ES-I3 (cell line): Measurements from ENCODE around the gene WDFY2.

Experiments used
- H3K36me3 ChIP-seq: 2 replicates; pipeline ENCODE4 v1.6.1; 2013; ENCODE audit warnings: mild to moderate bottlenecking, low read length, control low read depth, moderate library complexity; ENCODE audit not compliant: insufficient read depth
- H3K4me1 ChIP-seq: 2 replicates; pipeline ENCODE4 v1.6.1; 2013; ENCODE audit warnings: mild to moderate bottlenecking, control low read depth, low read length; ENCODE audit not compliant: insufficient read depth
- H3K9ac ChIP-seq: 2 replicates; pipeline ENCODE4 v1.6.1; 2013; ENCODE audit warnings: low read depth, mild to moderate bottlenecking, low read length, moderate library complexity
- H3K9me3 ChIP-seq: 2 replicates; pipeline ENCODE4 v1.6.1; 2013; ENCODE audit warnings: mild to moderate bottlenecking, low read length, moderate library complexity; ENCODE audit not compliant: control insufficient read depth, insufficient read depth

WDFY2 gene

DNA sequence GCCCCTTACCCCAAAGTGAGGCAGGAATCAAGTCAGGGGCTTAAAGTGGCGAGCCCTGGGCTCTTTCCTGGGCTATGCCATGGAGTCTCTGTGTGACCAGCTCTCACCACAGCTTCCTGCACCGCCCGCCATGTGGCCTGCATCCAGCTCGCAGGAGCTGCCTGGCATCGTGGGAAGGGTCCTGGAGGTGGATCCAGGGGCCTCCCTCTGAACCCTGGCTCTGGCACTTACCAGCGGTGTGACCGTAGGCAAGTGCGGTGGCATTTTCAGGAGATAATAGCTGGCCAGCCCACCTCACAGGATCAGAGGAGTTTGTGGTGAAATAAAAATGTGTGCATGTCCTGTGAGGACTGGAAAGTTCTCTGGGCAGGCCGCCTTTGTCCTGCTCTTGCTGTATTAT is 193.7 kb downstream of the WDFY2 start:
- Histone ChIP-seq H3K4me1 (peaks cover 6% of the 10 kb centered on the region; the same call in 1 of the 2 replicates), H3K9me3 (no peaks in the 10 kb centered on the region), H3K36me3 (no peaks in the 10 kb centered on the region), H3K9ac (no peak overlapping the region)

DNA sequence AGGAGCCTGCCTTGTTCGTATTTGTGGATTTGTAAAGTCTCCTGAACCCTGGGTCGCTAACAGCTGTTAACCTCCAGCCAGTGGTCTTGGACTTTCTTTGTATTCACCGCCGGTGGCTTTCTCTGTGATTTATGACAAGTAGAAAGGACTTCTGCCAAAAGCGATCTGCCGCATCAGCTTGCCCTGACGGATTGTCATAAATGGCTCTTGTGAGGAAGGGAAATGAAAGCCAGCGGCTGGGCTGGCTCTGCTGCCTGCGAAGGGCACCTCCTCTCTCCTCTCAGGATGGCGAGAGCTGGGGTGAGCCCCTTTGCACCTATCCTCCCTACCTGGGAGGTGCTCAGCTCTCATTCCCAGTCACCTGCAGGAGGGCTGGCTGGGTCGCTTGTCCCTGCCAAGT is 194.1 kb downstream of the WDFY2 start:
- H3K9me3 ChIP-seq, result no peaks in the 10 kb centered on the region
- no peak overlapping the region for H3K9ac ChIP-seq
- peaks cover 6% of the 10 kb centered on the region; the same call in 1 of the 2 replicates for H3K4me1 ChIP-seq
- H3K36me3 ChIP-seq, result no peaks in the 10 kb centered on the region

DNA sequence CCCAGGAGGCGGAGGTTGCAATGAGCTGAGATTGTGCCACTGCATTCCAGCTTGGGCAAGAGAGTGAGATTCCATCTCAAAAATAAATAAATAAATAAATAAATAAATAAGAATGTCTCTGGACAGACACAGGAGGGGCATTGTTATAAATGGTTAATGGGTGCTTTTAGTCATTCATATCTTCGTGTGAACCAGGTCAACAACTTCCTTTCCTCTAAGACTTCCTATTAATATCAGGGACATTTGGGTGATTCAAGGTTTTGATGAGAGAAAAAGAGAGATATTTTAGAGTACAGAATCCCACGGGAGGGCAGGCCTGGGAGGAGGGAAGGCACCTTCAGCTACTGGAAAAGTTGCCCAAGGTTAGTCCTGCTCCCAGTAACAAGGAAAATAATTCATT is 195.8 kb downstream of the WDFY2 start:
- Histone ChIP-seq H3K36me3 (no peaks in the 10 kb centered on the region), H3K4me1 (peaks cover 6% of the 10 kb centered on the region; the same call in 1 of the 2 replicates), H3K9me3 (no peaks in the 10 kb centered on the region), H3K9ac (no peak overlapping the region)

DNA sequence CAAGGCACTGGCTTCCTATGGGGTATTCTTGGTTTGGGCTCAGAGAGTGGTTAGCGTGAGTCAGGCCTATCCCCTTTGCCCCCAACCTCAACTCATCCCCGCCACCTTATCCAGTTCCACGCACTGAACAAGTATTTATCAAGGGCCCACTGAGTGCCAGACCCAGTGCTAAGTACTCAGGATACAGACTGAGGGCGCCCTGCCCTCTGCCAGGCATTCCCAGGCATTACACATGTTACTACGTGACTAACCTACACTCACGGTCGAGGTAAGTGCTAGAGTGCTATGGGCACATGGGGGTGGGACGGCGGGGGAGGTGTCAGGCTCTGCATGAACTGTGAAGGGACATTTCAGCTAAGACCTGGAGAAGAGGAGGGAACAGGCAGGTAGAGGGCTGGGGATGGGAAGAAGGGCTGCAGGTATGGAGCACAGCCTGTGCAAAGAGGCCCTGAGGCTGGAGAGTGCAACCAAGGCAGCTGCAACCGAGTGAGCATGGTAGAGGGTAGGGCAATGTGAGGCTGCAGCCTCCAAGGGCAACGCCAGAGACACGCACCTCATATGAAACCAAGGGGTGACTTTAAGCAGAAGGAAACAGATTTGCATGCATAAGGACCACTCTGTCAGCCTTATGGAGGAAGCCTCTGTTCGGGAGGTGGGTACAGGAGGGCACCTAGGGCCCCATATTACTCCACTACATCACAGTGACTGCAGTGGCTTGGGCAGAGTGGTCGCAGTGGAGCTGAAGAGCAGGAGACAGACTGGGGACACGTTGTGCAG is 197.2 kb downstream of the WDFY2 start:
- no peaks in the 10 kb centered on the region for H3K36me3 ChIP-seq
- peaks cover 6% of the 10 kb centered on the region; the same call in 1 of the 2 replicates for H3K4me1 ChIP-seq
- no peak overlapping the region for H3K9ac ChIP-seq
- H3K9me3 ChIP-seq, result no peaks in the 10 kb centered on the region

DNA sequence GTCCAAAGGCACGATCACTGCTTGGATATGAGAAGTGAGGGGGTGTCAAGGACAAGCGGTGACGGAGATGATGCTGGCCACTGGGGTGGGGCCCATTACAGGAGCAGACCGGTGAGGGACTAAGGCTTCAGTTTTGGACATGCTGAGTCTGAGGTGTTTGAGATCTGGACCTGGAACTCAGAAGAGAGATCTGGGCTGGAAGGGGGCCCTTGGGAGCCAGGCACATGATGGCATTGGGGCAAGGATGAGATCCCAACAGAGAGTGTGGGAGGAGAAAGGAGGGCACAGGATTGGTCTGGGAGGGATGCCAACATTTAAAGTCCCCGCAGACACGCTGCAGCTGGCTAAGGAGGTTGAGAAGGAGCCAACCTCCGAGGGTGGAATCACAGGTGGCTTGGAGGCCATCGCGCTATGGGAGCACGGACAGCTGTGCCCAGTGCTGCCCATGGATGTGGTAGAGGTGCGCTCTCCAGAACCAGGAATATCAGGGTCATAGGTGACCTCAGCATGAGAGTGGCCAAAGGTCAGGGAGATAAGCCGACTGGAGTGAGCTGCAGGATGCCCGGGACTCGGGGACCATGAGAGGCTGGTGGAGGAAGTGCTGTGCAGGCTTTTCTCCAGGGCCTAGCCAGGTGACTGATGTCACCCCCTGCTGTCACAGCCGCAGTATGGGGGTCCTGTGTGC is 197.9 kb downstream of the WDFY2 start:
- H3K9ac ChIP-seq, result no peak overlapping the region
- no peaks in the 10 kb centered on the region for H3K9me3 ChIP-seq
- peaks cover 6% of the 10 kb centered on the region; the same call in 1 of the 2 replicates for H3K4me1 ChIP-seq
- H3K36me3 ChIP-seq, result no peaks in the 10 kb centered on the region

DNA sequence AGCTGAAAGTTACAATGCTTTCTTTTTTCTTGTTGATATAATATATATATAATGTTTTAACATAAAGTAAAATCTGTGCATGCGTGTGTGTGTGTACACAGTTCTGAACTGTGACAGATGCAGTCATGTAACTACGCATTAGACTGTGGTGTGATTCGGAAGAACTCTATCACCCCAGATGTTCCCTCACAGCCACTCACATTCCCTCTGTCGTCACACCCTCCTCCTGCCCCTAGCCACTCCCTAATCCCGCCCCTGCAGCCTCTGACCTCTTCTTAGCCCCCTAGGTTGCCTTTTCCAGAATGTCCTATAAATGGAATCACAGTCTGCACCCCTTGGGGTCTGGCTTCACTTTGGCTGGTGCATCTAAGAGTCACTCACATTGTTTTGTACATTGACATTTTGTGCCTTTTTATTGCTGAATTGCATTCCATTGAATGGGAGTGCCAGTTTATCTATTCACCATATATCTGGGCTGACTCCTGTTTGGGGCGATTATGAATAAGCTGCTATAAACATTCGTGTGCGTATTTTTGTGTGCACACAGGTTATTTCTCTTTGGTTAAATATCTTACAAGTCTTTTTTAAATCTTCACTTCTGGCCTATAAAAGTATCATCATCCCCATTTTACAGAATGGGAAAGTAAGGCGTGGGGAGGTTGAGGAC is 199.3 kb downstream of the WDFY2 start:
- Histone ChIP-seq H3K9me3 (no peaks in the 10 kb centered on the region), H3K4me1 (peaks cover 6% of the 10 kb centered on the region; the same call in 1 of the 2 replicates), H3K9ac (no peak overlapping the region), H3K36me3 (no peaks in the 10 kb centered on the region)

DNA sequence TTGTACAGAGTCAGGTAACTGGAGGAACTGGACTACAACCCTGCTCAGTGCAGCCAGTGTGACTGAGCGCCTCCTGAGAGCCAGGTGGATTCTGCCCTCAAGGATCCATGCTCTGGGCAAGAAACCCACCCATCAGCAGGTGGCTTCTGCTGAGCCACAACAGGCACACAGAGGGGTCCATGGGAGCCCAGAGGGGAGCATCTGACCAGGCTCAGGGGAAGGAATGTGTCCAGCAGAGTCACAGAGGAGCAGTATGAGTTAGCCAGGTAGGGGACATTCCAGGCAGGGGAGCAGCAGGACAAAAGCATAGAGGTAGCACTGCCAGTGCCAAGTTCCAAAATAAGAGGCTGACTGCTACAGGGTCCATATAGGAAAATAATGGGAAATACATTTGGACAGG is 199.8 kb downstream of the WDFY2 start:
- no peaks in the 10 kb centered on the region for H3K9me3 ChIP-seq
- no peak overlapping the region for H3K9ac ChIP-seq
- H3K4me1 ChIP-seq, result peaks cover 6% of the 10 kb centered on the region; the same call in 1 of the 2 replicates
- no peaks in the 10 kb centered on the region for H3K36me3 ChIP-seq

DNA sequence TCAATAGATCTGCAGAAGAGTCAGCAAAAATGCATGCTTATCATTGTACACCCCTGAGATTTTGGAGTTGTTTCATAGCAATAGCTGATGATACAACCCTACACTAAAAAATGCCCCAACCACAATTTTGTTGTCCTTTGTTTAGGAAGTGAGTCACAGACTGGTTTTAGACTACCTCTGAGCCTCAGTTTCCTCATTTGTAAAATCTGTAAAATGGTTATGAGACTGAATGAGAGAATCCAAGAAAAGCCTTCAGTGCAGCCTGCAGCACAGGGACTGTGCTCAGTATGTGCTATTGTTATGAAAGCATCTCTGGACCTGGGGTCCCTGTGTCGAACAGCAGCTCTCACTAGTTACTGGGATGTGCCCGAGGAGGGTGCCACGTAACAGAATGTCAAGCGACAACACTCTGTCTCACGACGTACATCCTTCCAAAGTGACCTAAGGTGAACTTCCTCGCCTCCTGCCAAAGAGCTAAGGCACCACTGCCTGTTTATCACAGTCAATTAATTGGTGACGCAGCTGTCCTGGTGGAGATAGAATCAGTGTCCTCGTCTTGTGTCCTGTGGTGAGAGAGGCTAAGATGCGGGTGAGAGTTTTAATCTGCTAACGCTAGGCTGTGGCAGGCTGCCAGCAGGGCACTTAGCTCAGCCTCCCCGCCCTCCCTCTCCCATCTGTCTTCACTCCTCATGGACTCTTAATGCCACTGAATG is 201.6 kb downstream of the WDFY2 start:
- H3K9ac ChIP-seq, result no peak overlapping the region
- H3K4me1 ChIP-seq, result peaks cover 6% of the 10 kb centered on the region; the same call in 1 of the 2 replicates
- no peaks in the 10 kb centered on the region for H3K9me3 ChIP-seq
- H3K36me3 ChIP-seq, result no peaks in the 10 kb centered on the region

DNA sequence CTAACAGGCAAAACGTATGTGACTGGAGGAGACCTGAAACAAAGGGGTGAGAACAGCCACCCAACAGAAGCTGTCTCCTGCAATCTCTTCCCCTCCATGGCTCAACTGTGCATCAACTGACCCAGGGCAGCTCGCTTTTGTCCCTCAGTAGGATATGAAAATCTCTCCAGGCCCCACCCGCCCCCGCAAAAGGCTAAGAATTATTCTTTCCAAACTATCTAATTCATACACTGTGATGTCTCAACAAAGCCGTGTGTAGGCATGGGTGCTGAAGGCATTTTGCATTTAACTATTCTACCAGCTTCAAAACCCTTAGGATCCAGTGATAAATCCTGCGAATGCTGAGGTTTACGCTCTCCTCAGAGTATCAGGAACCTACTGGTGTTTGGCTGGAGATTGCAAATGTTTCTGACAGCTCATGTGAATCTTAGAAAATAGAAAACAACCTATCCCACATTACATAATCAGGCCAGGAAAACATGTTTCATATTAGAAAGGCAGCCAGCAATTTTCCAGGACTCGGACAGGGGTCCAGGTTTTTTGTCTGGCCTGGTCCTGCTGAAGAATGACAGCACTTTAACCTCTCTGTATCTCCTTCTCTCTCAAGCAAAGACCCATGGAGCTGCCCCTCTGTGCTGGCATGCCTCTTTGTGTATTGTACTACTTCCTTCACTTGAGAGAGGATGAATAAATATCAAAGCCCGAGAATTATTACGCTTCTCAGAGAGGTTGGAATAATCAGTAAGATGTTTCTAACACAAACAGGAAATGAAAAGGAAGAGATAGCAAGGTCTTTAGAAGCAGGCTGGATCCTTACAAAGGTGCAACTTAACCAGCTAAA is 202.4 kb downstream of the WDFY2 start:
- peaks cover under 1% of the 10 kb centered on the region; the same call in 1 of the 2 replicates for H3K4me1 ChIP-seq
- H3K9ac ChIP-seq, result no peak overlapping the region
- no peaks in the 10 kb centered on the region for H3K9me3 ChIP-seq
- no peaks in the 10 kb centered on the region for H3K36me3 ChIP-seq

DNA sequence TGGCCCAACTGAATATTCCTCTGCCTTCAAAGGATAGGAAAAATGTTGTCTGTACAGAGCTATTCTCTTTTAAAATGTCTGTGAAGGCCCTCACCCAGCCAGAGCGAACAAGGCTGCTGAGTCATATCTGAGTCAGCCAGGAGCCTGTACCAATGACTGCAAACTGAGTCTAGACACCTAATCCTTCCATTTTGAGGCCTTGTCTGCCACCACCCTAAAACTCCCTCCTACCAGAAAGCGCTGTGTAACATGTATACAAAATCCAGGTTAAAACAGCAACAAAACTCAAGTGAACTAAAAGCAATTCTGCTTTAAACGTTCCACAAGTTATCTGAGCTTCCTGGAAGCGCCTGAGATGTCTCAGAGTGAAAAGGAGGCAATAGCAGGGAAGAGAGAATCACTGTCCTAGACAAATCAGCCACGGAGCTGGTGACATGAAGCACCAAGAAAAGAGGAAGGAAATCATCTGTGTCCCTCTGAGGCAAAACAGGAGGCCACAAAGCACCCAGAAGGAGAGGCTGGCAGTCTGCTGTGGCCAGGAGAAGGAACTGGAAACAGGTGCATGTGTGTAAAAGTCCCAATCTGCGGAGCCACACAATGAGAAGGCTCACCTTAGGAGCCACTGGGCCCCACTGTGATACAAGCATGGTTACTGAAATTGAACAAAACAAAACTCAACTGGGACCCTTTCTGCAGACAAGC is 209.5 kb downstream of the WDFY2 start:
- Histone ChIP-seq H3K9ac (no peak overlapping the region), H3K4me1 (peaks cover 10% of the 10 kb centered on the region; the same call in 1 of the 2 replicates), H3K9me3 (no peaks in the 10 kb centered on the region), H3K36me3 (no peaks in the 10 kb centered on the region)

DNA sequence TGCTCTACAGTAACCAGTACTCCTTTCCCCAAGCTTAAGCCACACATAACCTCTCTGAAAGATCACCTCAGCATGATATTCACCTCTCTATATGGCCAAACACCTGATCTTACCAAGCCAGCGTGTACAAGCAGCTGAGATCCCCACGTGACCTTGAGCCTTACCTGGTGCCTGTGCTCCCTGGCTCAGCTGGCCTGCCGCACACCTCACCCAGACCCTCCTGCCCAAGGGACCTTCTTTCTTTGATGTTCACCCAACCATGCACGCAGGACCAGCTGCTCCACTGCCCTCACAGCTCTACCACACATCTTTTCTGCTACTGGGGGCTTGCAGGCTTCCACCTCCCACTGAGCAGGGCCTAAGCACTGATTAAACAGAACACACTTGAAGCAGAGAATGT is 210.7 kb downstream of the WDFY2 start:
- H3K4me1 ChIP-seq, result peaks cover 16% of the 10 kb centered on the region
- H3K36me3 ChIP-seq, result no peaks in the 10 kb centered on the region
- no peaks in the 10 kb centered on the region for H3K9me3 ChIP-seq
- H3K9ac ChIP-seq, result no peak overlapping the region

DNA sequence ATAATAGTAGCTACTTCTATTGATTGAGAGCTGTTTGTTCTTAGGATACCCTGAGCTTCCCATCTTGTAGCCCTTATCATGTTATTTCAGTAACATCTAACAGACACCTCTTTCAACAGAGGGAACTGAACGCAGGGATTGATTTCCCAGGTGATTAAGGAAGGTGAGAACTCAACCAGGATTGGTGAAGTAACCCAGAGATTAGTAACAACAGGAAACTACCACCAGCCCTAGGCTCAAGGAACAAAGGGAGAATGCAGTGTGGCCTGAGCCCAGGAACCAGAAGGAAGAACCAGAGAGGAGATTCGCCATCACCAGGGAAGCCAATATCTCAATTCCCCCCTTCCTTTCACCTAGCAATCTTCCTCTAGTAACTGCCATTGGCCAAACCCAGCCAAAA is 211.2 kb downstream of the WDFY2 start:
- Histone ChIP-seq H3K4me1 (peaks cover 18% of the 10 kb centered on the region), H3K9ac (no peak overlapping the region), H3K9me3 (no peaks in the 10 kb centered on the region), H3K36me3 (no peaks in the 10 kb centered on the region)

DNA sequence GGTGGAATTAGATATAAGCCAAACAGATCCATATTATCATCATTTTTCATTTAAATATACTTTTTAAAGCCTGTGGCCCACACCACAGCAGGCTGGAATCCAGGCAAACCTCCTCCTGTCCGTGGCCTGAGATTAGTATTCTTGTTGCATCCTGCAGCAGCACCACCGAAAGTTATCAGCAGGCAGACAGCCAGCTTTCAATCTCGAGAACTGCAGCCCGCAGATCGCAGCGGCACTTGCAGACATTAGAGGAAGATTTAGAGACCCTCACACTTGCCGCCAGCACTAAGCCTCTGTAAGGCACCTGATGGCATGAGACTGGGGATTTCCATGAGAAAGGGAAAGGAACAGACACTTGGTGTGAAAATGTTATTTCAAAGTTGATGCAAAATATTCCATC is 212.3 kb downstream of the WDFY2 start:
- Histone ChIP-seq H3K9me3 (no peaks in the 10 kb centered on the region), H3K36me3 (no peaks in the 10 kb centered on the region), H3K9ac (no peak overlapping the region)

More for the DNA sequence above, 212.3 kb downstream of the WDFY2 start:
- H3K4me1 ChIP-seq, result peaks cover 18% of the 10 kb centered on the region
